ENCODE measurements around the gene SNAPC4. TPM values are rescaled to one million over a fixed set of nuclear protein-coding genes. Genes with fewer than 3 reads are reported as not detected.

The SNAPC4 gene
- polyA plus RNA-seq, 1 of the 3 experiments (the other 2 are of a cell fraction), result 9.2 TPM

DNA sequence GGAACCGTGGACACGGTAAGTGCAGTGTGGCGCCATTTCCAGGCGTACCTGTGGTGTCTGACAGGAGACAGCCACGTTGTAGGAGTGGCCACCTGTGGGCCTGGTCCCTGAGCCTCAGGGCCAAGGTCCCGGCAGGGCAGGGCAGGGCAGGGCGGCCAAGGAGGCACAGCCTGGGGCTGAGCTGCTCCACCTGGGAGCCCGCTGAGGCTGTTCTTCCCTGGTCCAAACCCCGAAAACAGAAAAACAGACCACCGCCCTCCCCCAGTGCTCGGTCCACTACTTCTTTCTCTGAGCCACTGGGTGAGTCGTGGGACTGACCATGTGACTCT is 19.1 kb upstream of the SNAPC4 start:
- H4K20me1 ChIP-seq (ENCODE audit: insufficient read depth), result no peaks in the 10 kb centered on the region
- peaks cover 12% of the 10 kb centered on the region; the same call in 1 of the 2 replicates for H3K79me2 ChIP-seq (ENCODE audit: insufficient read depth)
- H3K4me2 ChIP-seq, result no peak overlapping the region
- CTCF ChIA-PET, result interaction anchor here (0.8 kb wide), 1 partner anchor 18 kb away, joined by 3 read pairs; no protein-coding TSS in a partner anchor
- TF ChIP-seq TAF1 (IDR thresholded peaks at IDR 0.05; ENCODE audit: borderline replicate concordance, low read depth, low read length) (no peak), NRF1 (IDR thresholded peaks at IDR 0.05; ENCODE audit: low read depth, low read length) (no peak), MEF2A (IDR thresholded peaks at IDR 0.05; ENCODE audit: borderline replicate concordance, low read depth) (no peak), EZH2phosphoT487 (IDR thresholded peaks at IDR 0.05; ENCODE audit: borderline replicate concordance, low read depth) (no peak), SMC3 (IDR thresholded peaks at IDR 0.05; ENCODE audit: low read depth, low read length) (no peak), GABPA (IDR thresholded peaks at IDR 0.05; ENCODE audit: low read depth) (no peak), EP300 (IDR thresholded peaks at IDR 0.05; ENCODE audit: borderline replicate concordance in 1 of 2, low read depth in 1 of 2, low read length in 1 of 2) (no peak), GATA2 (CRISPR knock-in tag; IDR thresholded peaks at IDR 0.05) (no peak), POLR2AphosphoS5 (IDR thresholded peaks at IDR 0.05; ENCODE audit: low read depth, low read length) (no peak)
- TF ChIP-seq, protein P1, sequence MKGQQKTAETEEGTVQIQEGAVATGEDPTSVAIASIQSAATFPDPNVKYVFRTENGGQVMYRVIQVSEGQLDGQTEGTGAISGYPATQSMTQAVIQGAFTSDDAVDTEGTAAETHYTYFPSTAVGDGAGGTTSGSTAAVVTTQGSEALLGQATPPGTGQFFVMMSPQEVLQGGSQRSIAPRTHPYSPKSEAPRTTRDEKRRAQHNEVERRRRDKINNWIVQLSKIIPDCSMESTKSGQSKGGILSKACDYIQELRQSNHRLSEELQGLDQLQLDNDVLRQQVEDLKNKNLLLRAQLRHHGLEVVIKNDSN (IDR thresholded peaks at IDR 0.05; ENCODE audit: borderline replicate concordance, low read depth), result no peak
- TF ChIP-seq, protein P2, sequence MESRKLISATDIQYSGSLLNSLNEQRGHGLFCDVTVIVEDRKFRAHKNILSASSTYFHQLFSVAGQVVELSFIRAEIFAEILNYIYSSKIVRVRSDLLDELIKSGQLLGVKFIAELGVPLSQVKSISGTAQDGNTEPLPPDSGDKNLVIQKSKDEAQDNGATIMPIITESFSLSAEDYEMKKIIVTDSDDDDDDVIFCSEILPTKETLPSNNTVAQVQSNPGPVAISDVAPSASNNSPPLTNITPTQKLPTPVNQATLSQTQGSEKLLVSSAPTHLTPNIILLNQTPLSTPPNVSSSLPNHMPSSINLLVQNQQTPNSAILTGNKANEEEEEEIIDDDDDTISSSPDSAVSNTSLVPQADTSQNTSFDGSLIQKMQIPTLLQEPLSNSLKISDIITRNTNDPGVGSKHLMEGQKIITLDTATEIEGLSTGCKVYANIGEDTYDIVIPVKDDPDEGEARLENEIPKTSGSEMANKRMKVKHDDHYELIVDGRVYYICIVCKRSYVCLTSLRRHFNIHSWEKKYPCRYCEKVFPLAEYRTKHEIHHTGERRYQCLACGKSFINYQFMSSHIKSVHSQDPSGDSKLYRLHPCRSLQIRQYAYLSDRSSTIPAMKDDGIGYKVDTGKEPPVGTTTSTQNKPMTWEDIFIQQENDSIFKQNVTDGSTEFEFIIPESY (IDR thresholded peaks at IDR 0.05; ENCODE audit: borderline replicate concordance, low read depth), result no peak
- no peak overlapping the region for H3K4me3 ChIP-seq (ENCODE audit: low read depth in 2 of 2, low read length in 1 of 2)
- no peak overlapping the region for H2AFZ ChIP-seq (ENCODE audit: low read depth)
- H3K9me3 ChIP-seq, result no peaks in the 10 kb centered on the region
- no peak for DNase-seq
- no peaks in the 10 kb centered on the region for H3K4me1 ChIP-seq (ENCODE audit: control insufficient read depth in 1 of 2, insufficient read depth in 2 of 2, low read depth in 1 of 2, low read length in 1 of 2)
- H3K9ac ChIP-seq, result no peak overlapping the region
- H3K36me3 ChIP-seq (replicated peaks in 1 of 2; ENCODE audit: control insufficient read depth in 1 of 2, insufficient read depth in 2 of 2, low read length in 1 of 2), result peaks cover 36 to 73% of the 10 kb centered on the region in 2 experiments
- H3K27me3 ChIP-seq (ENCODE audit: insufficient read depth), result no peaks in the 10 kb centered on the region
- 94% methylated on average over 12 of the region's 12 CpGs for WGBS (ENCODE audit: low lambda C conversion rate)
- POLR2A ChIA-PET, result interaction anchor here (1.0 kb wide), 1 partner anchor 32 kb away, joined by 4 read pairs; no protein-coding TSS in a partner anchor
- H3K9me2 ChIP-seq, result no peaks in the 10 kb centered on the region
- no peaks in the 10 kb centered on the region for H3F3A ChIP-seq (replicated peaks; ENCODE audit: insufficient read depth)
- H3K27ac ChIP-seq (ENCODE audit: low read depth in 2 of 2, low read length in 1 of 2), result no peak overlapping the region

DNA sequence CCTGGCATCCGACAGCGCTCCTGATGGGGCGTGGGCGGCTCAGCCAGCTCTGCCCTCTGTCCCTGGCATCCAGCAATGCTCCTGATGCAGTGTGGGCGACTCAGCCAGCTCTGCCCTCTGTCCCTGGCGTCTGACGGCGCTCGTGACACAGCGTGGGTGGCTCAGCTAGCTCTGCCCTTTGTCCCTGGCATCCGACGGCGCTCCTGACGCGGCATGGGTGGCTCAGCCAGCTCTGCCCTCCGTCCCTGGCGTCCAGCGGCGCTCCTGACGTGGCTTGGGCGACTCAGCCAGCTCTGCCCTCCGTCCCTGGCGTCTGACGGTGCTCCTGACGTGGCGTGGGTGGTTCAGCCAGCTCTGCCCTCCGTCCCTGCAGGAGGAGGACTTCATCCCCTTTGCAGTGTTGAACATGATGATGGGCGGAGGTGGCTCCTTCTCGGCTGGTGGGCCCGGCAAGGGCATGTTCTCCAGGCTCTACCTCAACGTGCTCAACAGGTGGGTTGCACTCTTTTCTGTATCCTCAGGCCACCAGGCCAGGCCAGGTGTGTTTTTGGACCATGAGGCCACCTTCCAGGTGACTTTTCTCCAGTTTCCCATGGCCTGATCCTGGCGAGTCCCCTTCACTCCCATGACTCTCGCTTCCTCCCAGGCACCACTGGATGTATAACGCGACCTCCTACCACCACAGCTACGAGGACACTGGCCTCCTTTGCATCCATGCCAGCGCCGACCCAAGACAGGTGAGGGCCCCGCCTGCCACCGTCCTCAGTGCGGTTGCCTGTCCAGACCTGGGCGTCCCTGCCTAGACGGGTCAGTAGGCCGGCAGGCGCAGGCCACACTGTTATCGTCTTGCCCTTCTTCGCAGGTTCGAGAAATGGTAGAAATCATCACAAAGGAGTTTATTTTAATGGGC is 18.5 kb upstream of the SNAPC4 start:
- Histone ChIP-seq H4K20me1 (ENCODE audit: insufficient read depth) (no peaks in the 10 kb centered on the region), H3K27ac (ENCODE audit: low read depth in 2 of 2, low read length in 1 of 2) (no peak overlapping the region), H3K9me3 (no peaks in the 10 kb centered on the region), H3F3A (replicated peaks; ENCODE audit: insufficient read depth) (no peaks in the 10 kb centered on the region), H3K9ac (no peak overlapping the region), H3K79me2 (ENCODE audit: insufficient read depth) (peaks cover 18% of the 10 kb centered on the region; the same call in 1 of the 2 replicates), H3K36me3 (replicated peaks in 1 of 2; ENCODE audit: control insufficient read depth in 1 of 2, insufficient read depth in 2 of 2, low read length in 1 of 2) (peaks cover 39 to 76% of the 10 kb centered on the region in 2 experiments), H3K27me3 (ENCODE audit: insufficient read depth) (no peaks in the 10 kb centered on the region), H3K4me2 (no peak overlapping the region), H3K4me3 (ENCODE audit: low read depth in 2 of 2, low read length in 1 of 2) (no peak overlapping the region), H3K4me1 (ENCODE audit: control insufficient read depth in 1 of 2, insufficient read depth in 2 of 2, low read depth in 1 of 2, low read length in 1 of 2) (no peaks in the 10 kb centered on the region), H2AFZ (ENCODE audit: low read depth) (no peak overlapping the region), H3K9me2 (no peaks in the 10 kb centered on the region)
- no peak for DNase-seq
- ChIA-PET CTCF (no interaction called here), POLR2A (interaction anchor here (1.0 kb wide), 1 partner anchor 31 kb away, joined by 4 read pairs; no protein-coding TSS in a partner anchor)
- WGBS (ENCODE audit: low lambda C conversion rate), result 96% methylated on average over 29 of the region's 48 CpGs
- TF ChIP-seq, protein P3, sequence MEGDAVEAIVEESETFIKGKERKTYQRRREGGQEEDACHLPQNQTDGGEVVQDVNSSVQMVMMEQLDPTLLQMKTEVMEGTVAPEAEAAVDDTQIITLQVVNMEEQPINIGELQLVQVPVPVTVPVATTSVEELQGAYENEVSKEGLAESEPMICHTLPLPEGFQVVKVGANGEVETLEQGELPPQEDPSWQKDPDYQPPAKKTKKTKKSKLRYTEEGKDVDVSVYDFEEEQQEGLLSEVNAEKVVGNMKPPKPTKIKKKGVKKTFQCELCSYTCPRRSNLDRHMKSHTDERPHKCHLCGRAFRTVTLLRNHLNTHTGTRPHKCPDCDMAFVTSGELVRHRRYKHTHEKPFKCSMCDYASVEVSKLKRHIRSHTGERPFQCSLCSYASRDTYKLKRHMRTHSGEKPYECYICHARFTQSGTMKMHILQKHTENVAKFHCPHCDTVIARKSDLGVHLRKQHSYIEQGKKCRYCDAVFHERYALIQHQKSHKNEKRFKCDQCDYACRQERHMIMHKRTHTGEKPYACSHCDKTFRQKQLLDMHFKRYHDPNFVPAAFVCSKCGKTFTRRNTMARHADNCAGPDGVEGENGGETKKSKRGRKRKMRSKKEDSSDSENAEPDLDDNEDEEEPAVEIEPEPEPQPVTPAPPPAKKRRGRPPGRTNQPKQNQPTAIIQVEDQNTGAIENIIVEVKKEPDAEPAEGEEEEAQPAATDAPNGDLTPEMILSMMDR (IDR thresholded peaks at IDR 0.05), result no peak
- TF ChIP-seq RAD21 (IDR thresholded peaks at IDR 0.05; ENCODE audit: low read length) (no peak), GATA2 (CRISPR knock-in tag; IDR thresholded peaks at IDR 0.05) (no peak), MEF2A (IDR thresholded peaks at IDR 0.05; ENCODE audit: borderline replicate concordance, low read depth) (no peak)
- TF ChIP-seq, protein P4, sequence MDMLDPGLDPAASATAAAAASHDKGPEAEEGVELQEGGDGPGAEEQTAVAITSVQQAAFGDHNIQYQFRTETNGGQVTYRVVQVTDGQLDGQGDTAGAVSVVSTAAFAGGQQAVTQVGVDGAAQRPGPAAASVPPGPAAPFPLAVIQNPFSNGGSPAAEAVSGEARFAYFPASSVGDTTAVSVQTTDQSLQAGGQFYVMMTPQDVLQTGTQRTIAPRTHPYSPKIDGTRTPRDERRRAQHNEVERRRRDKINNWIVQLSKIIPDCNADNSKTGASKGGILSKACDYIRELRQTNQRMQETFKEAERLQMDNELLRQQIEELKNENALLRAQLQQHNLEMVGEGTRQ (IDR thresholded peaks at IDR 0.05; ENCODE audit: borderline replicate concordance, low read depth, low read length), result no peak
- TF ChIP-seq, protein P5, sequence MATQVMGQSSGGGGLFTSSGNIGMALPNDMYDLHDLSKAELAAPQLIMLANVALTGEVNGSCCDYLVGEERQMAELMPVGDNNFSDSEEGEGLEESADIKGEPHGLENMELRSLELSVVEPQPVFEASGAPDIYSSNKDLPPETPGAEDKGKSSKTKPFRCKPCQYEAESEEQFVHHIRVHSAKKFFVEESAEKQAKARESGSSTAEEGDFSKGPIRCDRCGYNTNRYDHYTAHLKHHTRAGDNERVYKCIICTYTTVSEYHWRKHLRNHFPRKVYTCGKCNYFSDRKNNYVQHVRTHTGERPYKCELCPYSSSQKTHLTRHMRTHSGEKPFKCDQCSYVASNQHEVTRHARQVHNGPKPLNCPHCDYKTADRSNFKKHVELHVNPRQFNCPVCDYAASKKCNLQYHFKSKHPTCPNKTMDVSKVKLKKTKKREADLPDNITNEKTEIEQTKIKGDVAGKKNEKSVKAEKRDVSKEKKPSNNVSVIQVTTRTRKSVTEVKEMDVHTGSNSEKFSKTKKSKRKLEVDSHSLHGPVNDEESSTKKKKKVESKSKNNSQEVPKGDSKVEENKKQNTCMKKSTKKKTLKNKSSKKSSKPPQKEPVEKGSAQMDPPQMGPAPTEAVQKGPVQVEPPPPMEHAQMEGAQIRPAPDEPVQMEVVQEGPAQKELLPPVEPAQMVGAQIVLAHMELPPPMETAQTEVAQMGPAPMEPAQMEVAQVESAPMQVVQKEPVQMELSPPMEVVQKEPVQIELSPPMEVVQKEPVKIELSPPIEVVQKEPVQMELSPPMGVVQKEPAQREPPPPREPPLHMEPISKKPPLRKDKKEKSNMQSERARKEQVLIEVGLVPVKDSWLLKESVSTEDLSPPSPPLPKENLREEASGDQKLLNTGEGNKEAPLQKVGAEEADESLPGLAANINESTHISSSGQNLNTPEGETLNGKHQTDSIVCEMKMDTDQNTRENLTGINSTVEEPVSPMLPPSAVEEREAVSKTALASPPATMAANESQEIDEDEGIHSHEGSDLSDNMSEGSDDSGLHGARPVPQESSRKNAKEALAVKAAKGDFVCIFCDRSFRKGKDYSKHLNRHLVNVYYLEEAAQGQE (IDR thresholded peaks at IDR 0.05; ENCODE audit: low read depth, low read length), result no peak
